GM10847 (cell line): ENCODE measurements around the gene INPP5D.

Experiments
- POLR2A ChIP-seq: IDR thresholded peaks from 2 replicates; pipeline ENCODE4 v1.6.1; 2011; ENCODE audit not compliant: insufficient read length; ENCODE audit errors: extremely low read depth

The INPP5D gene

DNA sequence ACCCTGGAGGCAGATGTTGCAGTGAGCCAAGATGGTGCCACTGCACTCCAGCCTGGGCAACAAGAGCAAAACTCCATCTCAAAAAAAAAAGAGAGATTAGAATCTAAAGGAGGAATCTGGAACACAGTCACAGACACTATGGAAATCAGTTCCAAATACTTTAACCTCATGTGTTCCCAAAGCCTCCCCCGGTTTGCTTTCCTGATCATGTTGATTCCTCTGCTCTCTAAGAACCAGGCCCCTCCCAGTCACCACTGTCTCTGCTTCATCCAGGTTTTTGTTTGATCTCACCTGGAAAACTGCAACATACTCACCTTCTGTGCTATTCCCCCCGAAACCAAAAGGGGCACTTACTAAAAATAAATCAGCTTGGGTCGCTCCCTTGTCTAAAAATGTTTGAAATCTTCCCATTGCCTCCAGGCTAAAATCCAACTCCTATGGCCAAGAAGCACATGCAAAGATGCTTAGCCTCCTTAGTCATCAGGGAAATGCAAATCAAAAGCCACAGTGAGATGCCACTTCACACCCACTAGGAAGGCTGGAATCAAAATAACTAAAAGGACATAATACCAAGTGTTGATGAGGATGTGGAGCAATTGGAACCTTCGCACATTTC is 33.8 kb upstream of the INPP5D start:
- TF ChIP-seq POLR2A = no peak

GRCh38 chr2:233029321-233029720 is 30.8 kb upstream of the INPP5D start:
- no peak for TF ChIP-seq POLR2A

GRCh38 chr2:233031556-233032500 is 28.3 kb upstream of the INPP5D start:
- no peak for TF ChIP-seq POLR2A

DNA sequence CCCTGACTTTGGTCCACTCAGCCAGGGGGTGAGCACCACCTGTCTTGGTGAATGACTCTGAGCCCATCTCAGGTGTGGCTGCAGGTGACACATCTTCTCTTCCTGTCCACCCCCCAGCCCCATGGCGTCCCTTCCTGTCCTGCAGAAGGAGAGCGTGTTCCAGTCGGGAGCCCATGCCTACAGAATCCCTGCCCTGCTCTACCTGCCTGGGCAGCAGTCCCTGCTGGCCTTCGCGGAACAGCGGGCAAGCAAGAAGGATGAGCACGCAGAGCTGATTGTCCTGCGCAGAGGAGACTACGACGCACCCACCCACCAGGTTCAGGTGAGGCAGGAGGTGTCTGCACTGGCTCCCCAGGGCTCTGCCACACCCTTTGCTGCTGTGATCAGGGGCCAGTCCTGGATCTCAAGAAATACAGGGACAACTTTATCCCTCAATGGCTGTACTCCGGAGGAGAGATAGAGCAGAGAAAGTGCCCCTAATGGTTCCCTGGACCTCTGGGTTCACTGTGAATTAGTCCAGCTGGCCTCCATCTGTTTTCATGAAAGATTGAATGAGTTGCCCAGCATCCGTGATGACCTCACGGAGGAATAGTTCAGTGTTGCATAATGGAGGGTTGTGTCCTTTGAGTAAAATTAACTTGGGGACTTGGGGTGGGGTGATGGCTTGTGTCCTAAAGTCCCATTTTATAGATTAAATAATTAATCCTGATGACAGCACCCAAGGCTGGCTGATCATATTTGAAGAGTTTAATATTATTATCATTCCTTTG is 27.4 kb upstream of the INPP5D start, which contains the start of gene NEU2:
Gene NEU2 (plus strand): TSS at position 122 of the 770 bp plus-strand sequence. CDS start 0 bp downstream, at position 122.
- TF ChIP-seq POLR2A = no peak

- no peak for TF ChIP-seq POLR2A
These were observed 26.5 kb upstream of the INPP5D start for GRCh38 chr2:233033672-233034071.

DNA sequence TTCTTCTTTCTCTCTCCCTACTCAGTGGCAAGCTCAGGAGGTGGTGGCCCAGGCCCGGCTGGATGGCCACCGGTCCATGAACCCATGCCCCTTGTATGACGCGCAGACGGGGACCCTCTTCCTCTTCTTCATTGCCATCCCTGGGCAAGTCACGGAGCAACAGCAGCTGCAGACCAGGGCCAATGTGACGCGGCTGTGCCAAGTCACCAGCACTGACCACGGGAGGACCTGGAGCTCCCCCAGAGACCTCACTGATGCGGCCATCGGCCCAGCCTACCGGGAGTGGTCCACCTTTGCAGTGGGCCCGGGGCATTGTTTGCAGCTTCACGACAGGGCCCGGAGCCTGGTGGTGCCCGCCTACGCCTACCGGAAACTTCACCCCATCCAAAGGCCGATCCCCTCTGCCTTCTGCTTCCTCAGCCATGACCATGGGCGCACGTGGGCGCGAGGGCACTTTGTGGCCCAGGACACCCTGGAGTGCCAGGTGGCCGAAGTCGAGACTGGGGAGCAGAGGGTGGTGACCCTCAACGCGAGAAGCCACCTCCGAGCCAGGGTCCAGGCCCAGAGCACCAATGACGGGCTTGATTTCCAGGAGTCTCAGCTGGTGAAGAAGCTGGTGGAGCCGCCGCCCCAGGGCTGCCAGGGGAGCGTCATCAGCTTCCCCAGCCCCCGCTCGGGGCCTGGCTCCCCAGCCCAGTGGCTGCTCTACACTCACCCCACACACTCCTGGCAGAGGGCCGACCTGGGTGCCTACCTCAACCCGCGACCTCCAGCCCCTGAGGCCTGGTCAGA is 25.9 kb upstream of the INPP5D start:
- no peak for TF ChIP-seq POLR2A

- no peak for TF ChIP-seq POLR2A
These were observed 24.5 kb upstream of the INPP5D start for GRCh38 chr2:233035426-233036161.

DNA sequence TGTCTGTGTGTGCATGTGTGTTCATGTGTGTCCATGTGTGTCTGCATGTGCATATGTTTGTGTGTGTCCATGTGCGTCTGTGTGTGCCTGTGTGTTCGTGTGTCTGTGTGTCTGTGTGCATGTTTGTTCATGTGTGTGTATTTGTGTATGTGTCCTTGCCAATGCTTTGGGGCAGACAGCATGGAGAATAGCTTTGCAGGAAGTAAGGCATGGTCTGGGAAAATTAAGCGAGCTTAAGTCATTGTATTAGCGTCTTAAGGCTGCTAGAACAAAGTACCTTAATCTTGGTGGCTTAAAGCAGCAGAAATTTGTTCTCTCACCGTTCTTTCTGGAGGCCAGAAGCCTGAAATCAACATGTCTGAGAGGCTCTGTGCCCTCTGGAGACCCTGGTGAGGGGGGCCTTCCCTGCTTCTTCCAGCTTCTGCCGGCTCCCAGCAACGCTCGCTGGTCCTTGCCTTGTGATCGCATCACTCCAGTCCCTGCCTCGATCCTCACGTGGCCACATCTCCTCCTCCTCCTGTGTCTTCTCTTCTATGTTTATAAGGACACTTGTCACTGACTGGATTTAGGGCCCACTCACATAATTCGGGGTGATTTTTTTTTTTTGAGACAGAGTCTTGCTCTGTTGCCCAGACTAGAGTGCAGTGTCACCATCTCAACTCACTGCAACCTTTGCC is 23.8 kb upstream of the INPP5D start:
- TF ChIP-seq POLR2A = no peak

DNA sequence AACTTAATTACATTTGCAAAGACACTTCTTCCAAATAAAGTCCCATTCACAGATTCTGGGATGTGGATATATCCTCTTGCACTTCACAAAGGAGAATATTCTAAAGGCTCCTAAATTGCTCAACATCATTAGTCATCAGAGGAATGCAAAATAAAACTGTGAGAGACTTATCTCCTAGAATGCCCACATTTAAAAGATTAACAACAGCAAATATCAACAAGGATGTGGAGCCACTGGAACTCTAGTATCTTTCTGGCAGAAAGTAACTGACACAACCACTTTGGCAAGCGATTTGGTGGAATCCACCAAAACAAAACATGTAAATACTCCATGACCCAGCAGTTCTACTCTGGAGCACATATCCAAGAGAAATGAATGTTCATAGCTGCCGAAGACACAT is 23.1 kb upstream of the INPP5D start:
- no peak for TF ChIP-seq POLR2A

GRCh38 chr2:233039212-233039845 is 20.8 kb upstream of the INPP5D start:
- no peak for TF ChIP-seq POLR2A

DNA sequence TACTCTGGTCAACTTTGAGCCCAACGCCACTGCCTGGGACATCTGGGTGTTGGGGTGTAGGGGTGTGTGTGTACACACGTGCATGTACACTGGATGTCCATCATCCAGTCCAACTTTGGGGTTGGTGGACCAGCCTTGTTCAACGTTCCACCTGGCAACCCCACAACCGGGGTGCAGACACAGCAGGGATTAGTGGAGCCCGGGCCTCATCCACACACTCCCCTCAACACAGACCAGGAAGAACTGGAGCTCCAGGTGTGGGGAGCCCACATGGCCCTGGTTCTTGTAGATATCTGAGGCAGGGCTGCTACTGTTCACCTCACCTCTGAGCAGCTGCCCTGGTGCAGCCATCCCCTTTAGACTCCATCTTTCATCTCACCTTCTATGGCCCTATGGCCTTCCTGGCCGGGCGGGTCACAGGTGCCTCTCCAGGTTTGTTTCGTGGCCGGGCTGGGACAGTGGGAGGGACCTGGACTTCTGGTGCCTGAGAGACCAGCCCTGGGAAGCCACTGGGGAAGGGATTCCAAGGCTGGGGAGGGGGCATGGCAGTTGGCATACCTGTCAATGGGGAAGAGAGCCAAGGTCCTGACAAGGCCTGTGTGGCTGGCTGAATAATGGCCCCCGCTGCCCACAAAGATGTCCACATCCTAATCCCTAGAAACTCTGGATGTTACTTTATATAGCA is 20.2 kb upstream of the INPP5D start:
- no peak for TF ChIP-seq POLR2A

DNA sequence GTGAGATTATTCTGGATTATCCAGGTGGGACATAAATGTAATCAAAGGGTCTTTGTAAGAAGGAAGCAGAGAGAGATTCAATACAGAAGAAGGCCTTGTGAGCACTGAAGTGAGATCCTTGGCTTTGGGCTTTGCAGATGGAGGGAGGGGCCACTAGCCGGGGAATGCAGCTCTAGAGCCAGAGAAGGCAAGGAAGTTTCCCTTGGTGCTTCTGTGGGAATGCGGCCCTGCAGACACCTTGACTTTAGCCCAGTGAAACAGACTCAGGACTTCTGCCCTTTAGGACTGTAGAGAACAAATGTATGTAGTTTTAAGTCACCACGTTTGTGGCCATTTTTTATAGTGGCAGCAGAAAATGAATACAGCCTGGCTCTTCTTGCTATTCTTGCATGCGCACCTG is 19.6 kb upstream of the INPP5D start:
- TF ChIP-seq POLR2A = no peak
